ENCODE data around the gene ANKLE1. TPM values are rescaled to one million over a fixed set of nuclear protein-coding genes. Genes with fewer than 3 reads are reported as not detected.

Gene ANKLE1
- total and polyA plus RNA-seq, 10 of the 15 experiments (the other 5 are each of a cell fraction or from before 2014, with no cell fraction given), result 2.2 to 17.9 (median 10.9) TPM

- TF ChIP-seq CUX1 (IDR thresholded peaks at IDR 0.05; ENCODE audit: insufficient replicate concordance, low read depth, low read length), result no peak
- TF ChIP-seq ZNF622 (IDR thresholded peaks at IDR 0.05), result no peak
- peak; percentile 58 for TF ChIP-seq POLR2A (IDR thresholded peaks at IDR 0.05; ENCODE audit: low read depth, low read length)
- TF ChIP-seq ZNF207 (IDR thresholded peaks at IDR 0.05; ENCODE audit: borderline replicate concordance), result no peak
- TF ChIP-seq NR2C2 (IDR thresholded peaks at IDR 0.05; ENCODE audit: borderline replicate concordance, control insufficient read depth, insufficient read length, low read depth), result no peak
- no peak for TF ChIP-seq ATF3 (IDR thresholded peaks at IDR 0.05; ENCODE audit: borderline replicate concordance, extremely low read depth, low read depth, low read length)
- TF ChIP-seq HDAC2 (IDR thresholded peaks at IDR 0.05), result no peak
- TF ChIP-seq TAF1 (IDR thresholded peaks at IDR 0.05; ENCODE audit: borderline replicate concordance, low read depth, low read length), result no peak
- TF ChIP-seq RCOR1 (conservative IDR thresholded peaks at IDR 0.05; ENCODE audit: low read depth, low read length), result no peak
- no peak for TF ChIP-seq ZBTB40 (IDR thresholded peaks at IDR 0.05; ENCODE audit: borderline replicate concordance)
- peak; percentile 22 to 32; a peak in 3 of 4 replicates for TF ChIP-seq IKZF2 (IDR thresholded peaks at IDR 0.05)
- TF ChIP-seq IRF3 (IDR thresholded peaks at IDR 0.05), result no peak
- TF ChIP-seq KLF5 (IDR thresholded peaks at IDR 0.05; ENCODE audit: partially characterized antibody), result no peak
- TF ChIP-seq SP1 (IDR thresholded peaks at IDR 0.05; ENCODE audit: low read depth, low read length), result peak; percentile 25
- TF ChIP-seq TCF12 (IDR thresholded peaks at IDR 0.05; ENCODE audit: low read depth, low read length), result 0 out of 2 replicates have a peak, but pooled peaks have one; percentile 10
- no peak for TF ChIP-seq GABPA (IDR thresholded peaks at IDR 0.05; ENCODE audit: low read depth)
- no peak for TF ChIP-seq MTA3 (IDR thresholded peaks at IDR 0.05; ENCODE audit: borderline replicate concordance, low read length)
- no peak for TF ChIP-seq JUND (IDR thresholded peaks at IDR 0.05; ENCODE audit: low read depth, low read length)
- TF ChIP-seq GATAD2B (conservative IDR thresholded peaks at IDR 0.05; ENCODE audit: low read depth), result peak; percentile 84
- peak; percentile 78 for TF ChIP-seq IKZF1 (conservative IDR thresholded peaks at IDR 0.05)
- peak; percentile 92; the same call in 1 of the 2 replicates for TF ChIP-seq SMARCA5 (IDR thresholded peaks at IDR 0.05)
- no peak for TF ChIP-seq PAX5 (IDR thresholded peaks at IDR 0.05; ENCODE audit: borderline replicate concordance, low read depth, low read length)
These were observed 906 bp downstream of the ANKLE1 start (continued) for GRCh38 chr19:17282488-17283125.

Data from GM12878 (cell line).